ENCODE data around the gene CLCN7. TPM values are rescaled to one million over a fixed set of nuclear protein-coding genes. Genes with fewer than 3 reads are reported as not detected.

CLCN7 gene
- total RNA-seq, 1 donor from 2014 or later: 49.8 TPM

GRCh38 chr16:1488619-1489018 lies 13.8 kb upstream of the CLCN7 start, which contains the start of gene PTX4:
PTX4 (minus strand) TSS chr16:1488944; CDS start chr16:1488909, 35 bp downstream.
- DNase-seq (ENCODE audit: extremely low spot score in 2 of 2): no peak
- intact Hi-C loops (cut with DNase I): no loop called here
- H3K9me3 ChIP-seq: no peaks in the 10 kb centered on the region
- peaks cover 10% of the 10 kb centered on the region for H3K4me1 ChIP-seq
- H3K4me3 ChIP-seq: no peak within 1 kb of the TSS
- H3K27me3 ChIP-seq: no peaks in the 10 kb centered on the region
- no peak within 1 kb of the TSS for H3K27ac ChIP-seq
- TF ChIP-seq POLR2AphosphoS5 (IDR thresholded peaks at IDR 0.05; ENCODE audit: insufficient read depth in 1 of 2, low read depth in 1 of 2) (no peak), CTCF (IDR thresholded peaks at IDR 0.05) (no peak), POLR2A (IDR thresholded peaks at IDR 0.05) (no peak)
- no peaks in the 10 kb centered on the region for H3K36me3 ChIP-seq

- DNase-seq (ENCODE audit: extremely low spot score in 2 of 2): no peak
- no peaks in the 10 kb centered on the region for H3K36me3 ChIP-seq
- H3K4me3 ChIP-seq: no peak overlapping the region
- no peak overlapping the region for H3K27ac ChIP-seq
- TF ChIP-seq CTCF (IDR thresholded peaks at IDR 0.05) (no peak), POLR2A (IDR thresholded peaks at IDR 0.05) (no peak), POLR2AphosphoS5 (IDR thresholded peaks at IDR 0.05; ENCODE audit: insufficient read depth in 1 of 2, low read depth in 1 of 2) (no peak)
- H3K27me3 ChIP-seq: no peaks in the 10 kb centered on the region
- H3K9me3 ChIP-seq: no peaks in the 10 kb centered on the region
- intact Hi-C loops (cut with DNase I): no loop called here
- peaks cover 8% of the 10 kb centered on the region for H3K4me1 ChIP-seq
These were observed 13.3 kb upstream of the CLCN7 start for GRCh38 chr16:1488054-1488601.

- Histone ChIP-seq H3K27ac (no peak overlapping the region), H3K4me3 (no peak overlapping the region), H3K27me3 (no peaks in the 10 kb centered on the region), H3K36me3 (no peaks in the 10 kb centered on the region), H3K9me3 (no peaks in the 10 kb centered on the region), H3K4me1 (peaks cover 3% of the 10 kb centered on the region)
- intact Hi-C loops (cut with DNase I): no loop called here
- TF ChIP-seq POLR2A (IDR thresholded peaks at IDR 0.05): no peak
- no peak for TF ChIP-seq POLR2AphosphoS5 (IDR thresholded peaks at IDR 0.05; ENCODE audit: insufficient read depth in 1 of 2, low read depth in 1 of 2)
- no peak for TF ChIP-seq CTCF (IDR thresholded peaks at IDR 0.05)
- DNase-seq (ENCODE audit: extremely low spot score in 2 of 2): no peak
These were observed 12.7 kb upstream of the CLCN7 start for GRCh38 chr16:1487395-1488053.

GRCh38 chr16:1486551-1487390 lies 11.9 kb upstream of the CLCN7 start:
- intact Hi-C loops (cut with DNase I): no loop called here
- H3K27me3 ChIP-seq: no peaks in the 10 kb centered on the region

More at GRCh38 chr16:1486551-1487390, 11.9 kb upstream of the CLCN7 start:
- TF ChIP-seq POLR2A (IDR thresholded peaks at IDR 0.05) (no peak), POLR2AphosphoS5 (IDR thresholded peaks at IDR 0.05; ENCODE audit: insufficient read depth in 1 of 2, low read depth in 1 of 2) (no peak), CTCF (IDR thresholded peaks at IDR 0.05) (no peak)
- Histone ChIP-seq H3K27ac (no peak overlapping the region), H3K36me3 (no peaks in the 10 kb centered on the region), H3K4me3 (no peak overlapping the region), H3K9me3 (no peaks in the 10 kb centered on the region), H3K4me1 (no peaks in the 10 kb centered on the region)
- DNase-seq (ENCODE audit: extremely low spot score in 2 of 2): no peak
